Measurements from ENCODE around the gene R3HDM2. TPM values are rescaled to one million over a fixed set of nuclear protein-coding genes. Genes with fewer than 3 reads are reported as not detected.
A peak's percentile ranks its signal among the peaks of the same experiment; 100 is the strongest.

Gene R3HDM2
- total RNA-seq, 6 experiments from 2014 or later = 33.7 to 39.4 (median 37.9) TPM

DNA sequence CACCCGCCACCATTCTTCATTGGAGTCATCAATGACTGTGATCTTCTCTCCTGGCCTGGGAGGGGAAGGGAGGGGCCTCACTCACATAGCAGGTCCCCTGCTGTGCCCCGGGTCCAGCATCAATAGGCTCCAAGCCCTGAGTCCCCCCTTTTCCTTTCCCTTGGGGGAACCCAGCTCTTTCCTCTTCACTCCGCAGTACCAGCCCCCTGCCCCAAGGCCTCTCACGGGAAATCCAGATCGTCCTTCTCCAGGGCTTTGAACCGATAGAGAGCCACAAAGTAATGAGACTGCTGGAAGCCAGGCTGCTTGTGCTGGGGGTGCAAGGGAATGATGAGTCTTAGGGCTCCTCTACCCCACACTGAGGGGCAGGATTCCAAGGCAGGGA, 186.5 kb downstream of the R3HDM2 start:
- H3K27me3 Mint-ChIP-seq (ENCODE audit: insufficient read depth) = peaks cover 23% of the 10 kb centered on the region

DNA sequence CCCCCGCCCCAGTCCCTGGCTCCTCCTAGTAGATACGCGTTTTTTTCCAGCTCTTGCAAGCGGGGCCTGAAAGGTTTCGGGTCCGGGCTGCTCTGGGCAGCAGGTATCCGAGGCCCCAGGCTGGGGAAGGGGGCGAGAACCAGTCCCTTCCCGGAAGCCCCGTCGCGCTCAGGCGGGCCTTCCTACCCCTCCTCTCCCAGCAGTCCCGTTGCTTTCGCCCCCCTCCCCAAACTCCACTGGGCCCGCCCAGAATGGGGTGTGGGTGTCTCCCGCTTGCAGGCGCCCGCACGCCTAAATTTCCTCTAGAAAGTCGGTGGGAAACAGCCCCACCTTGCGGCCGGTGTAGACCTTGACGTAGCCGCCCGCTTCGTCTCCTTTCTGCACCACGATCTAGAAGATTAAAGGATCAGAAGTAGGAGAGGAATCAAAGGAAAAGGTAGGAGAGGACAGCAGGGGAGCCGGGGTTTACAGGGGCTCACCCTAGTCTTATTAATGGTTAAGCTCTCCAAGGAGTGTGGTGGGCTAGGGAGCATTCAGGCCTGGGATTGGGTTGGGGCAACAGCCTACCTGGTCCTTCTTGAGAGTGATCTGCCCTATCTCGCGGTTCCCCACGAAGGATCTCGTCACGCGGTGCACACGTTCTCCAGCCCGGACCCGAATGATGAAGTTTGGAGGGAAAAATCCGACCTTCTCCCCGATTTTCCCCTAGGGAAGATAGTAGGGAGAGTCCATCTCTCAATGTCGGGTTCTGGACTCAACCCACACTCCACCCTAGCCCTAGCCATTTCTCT, 187.1 kb downstream of the R3HDM2 start:
- Mint-ChIP-seq H3K36me3 (ENCODE audit: low read depth) (no peaks in the 10 kb centered on the region; the same call in 1 of the 2 replicates), H3K4me1 (ENCODE audit: low read depth) (peaks cover 32% of the 10 kb centered on the region), H3K27me3 (ENCODE audit: insufficient read depth) (peaks cover 23% of the 10 kb centered on the region), H3K27ac (no peak overlapping the region), H3K9me3 (no peaks in the 10 kb centered on the region; the same call in 1 of the 2 replicates), H3K4me3 (peak overlapping the region; percentile 69)
- DNase-seq = peak; percentile 37
- TF ChIP-seq, protein P1, sequence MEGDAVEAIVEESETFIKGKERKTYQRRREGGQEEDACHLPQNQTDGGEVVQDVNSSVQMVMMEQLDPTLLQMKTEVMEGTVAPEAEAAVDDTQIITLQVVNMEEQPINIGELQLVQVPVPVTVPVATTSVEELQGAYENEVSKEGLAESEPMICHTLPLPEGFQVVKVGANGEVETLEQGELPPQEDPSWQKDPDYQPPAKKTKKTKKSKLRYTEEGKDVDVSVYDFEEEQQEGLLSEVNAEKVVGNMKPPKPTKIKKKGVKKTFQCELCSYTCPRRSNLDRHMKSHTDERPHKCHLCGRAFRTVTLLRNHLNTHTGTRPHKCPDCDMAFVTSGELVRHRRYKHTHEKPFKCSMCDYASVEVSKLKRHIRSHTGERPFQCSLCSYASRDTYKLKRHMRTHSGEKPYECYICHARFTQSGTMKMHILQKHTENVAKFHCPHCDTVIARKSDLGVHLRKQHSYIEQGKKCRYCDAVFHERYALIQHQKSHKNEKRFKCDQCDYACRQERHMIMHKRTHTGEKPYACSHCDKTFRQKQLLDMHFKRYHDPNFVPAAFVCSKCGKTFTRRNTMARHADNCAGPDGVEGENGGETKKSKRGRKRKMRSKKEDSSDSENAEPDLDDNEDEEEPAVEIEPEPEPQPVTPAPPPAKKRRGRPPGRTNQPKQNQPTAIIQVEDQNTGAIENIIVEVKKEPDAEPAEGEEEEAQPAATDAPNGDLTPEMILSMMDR (IDR thresholded peaks at IDR 0.05) = peak; percentile 82

More for the DNA sequence above, 186.5 kb downstream of the R3HDM2 start:
- H3K9me3 Mint-ChIP-seq = no peaks in the 10 kb centered on the region
- no peaks in the 10 kb centered on the region; the same call in 1 of the 2 replicates for H3K36me3 Mint-ChIP-seq (ENCODE audit: low read depth)
- DNase-seq = no peak
- no peak overlapping the region for H3K4me3 Mint-ChIP-seq
- TF ChIP-seq, protein P1 (IDR thresholded peaks at IDR 0.05) = no peak
- H3K4me1 Mint-ChIP-seq (ENCODE audit: low read depth) = peaks cover 28% of the 10 kb centered on the region
- no peak overlapping the region for H3K27ac Mint-ChIP-seq

DNA sequence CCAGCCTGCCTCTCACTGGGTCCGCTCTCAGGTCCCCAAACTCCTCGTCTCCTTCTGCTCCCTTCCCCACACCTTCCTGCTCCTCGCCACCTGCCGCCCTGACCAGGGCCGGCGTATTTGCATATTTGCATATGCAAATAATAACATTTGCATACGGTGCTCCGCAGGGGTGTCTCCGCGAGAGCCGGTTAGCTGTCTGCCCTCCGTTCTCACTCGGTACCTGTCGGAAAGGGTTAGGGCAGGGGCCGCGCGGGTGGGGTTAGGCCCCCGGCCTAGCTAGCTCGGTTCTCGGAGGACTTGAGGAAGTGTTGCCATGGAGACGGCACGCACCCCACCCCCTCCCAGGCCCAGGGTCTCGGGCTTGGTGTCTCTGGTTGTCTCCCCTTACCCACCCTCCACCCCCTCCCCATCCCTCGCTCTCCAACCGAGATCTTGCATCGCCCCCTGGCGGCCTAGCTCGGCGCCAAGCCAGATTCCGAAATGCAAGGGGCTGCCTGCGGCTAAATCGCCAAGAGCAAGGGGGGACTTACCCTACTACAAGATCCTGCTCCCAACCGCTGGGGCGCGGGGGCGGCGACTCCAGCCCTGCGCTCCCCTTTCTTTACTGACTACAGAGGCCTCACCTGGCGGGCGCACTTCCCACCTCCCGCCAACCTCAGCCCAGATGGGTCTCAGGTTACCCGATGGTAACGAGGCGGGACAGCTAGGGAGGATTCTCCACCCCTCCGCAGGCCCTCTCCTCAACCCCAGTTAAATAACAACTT, 188.0 kb downstream of the R3HDM2 start:
- H3K36me3 Mint-ChIP-seq (ENCODE audit: low read depth) = no peaks in the 10 kb centered on the region
- no peaks in the 10 kb centered on the region; the same call in 1 of the 2 replicates for H3K9me3 Mint-ChIP-seq
- no peak for DNase-seq
- peaks cover 37% of the 10 kb centered on the region for H3K4me1 Mint-ChIP-seq (ENCODE audit: low read depth)
- H3K27me3 Mint-ChIP-seq (ENCODE audit: insufficient read depth) = peaks cover 23% of the 10 kb centered on the region
- H3K4me3 Mint-ChIP-seq = peak overlapping the region; percentile 77
- H3K27ac Mint-ChIP-seq = no peak overlapping the region
- TF ChIP-seq, protein P1 (IDR thresholded peaks at IDR 0.05) = peak; percentile 80

DNA sequence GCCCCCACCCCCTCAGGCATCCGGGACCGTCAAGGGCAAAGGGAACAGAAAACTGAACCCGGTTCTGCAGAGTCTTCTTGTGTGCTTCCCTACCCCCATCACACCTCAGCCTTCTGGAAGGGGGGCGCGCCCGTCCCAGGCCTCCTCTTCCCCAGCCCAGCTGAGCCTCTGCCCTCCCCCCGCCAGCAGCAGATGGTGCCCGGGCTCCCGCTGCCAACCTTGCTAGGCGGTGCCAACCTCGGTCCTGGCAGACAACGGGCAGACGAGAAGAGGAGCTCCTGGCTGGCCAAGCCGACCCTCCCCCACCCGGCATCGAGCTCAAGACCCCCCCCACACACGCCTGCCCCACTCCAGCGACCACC, 188.5 kb downstream of the R3HDM2 start:
- H3K27me3 Mint-ChIP-seq (ENCODE audit: insufficient read depth) = peaks cover 23% of the 10 kb centered on the region
- H3K27ac Mint-ChIP-seq = no peak overlapping the region
- TF ChIP-seq, protein P1 (IDR thresholded peaks at IDR 0.05) = no peak
- no peaks in the 10 kb centered on the region for H3K36me3 Mint-ChIP-seq (ENCODE audit: low read depth)
- H3K4me3 Mint-ChIP-seq = 0 out of 2 replicates have a peak overlapping the region, but pooled peaks have one; percentile 81
- H3K9me3 Mint-ChIP-seq = no peaks in the 10 kb centered on the region; the same call in 1 of the 2 replicates
- no peak for DNase-seq
- peaks cover 43% of the 10 kb centered on the region for H3K4me1 Mint-ChIP-seq (ENCODE audit: low read depth)

DNA sequence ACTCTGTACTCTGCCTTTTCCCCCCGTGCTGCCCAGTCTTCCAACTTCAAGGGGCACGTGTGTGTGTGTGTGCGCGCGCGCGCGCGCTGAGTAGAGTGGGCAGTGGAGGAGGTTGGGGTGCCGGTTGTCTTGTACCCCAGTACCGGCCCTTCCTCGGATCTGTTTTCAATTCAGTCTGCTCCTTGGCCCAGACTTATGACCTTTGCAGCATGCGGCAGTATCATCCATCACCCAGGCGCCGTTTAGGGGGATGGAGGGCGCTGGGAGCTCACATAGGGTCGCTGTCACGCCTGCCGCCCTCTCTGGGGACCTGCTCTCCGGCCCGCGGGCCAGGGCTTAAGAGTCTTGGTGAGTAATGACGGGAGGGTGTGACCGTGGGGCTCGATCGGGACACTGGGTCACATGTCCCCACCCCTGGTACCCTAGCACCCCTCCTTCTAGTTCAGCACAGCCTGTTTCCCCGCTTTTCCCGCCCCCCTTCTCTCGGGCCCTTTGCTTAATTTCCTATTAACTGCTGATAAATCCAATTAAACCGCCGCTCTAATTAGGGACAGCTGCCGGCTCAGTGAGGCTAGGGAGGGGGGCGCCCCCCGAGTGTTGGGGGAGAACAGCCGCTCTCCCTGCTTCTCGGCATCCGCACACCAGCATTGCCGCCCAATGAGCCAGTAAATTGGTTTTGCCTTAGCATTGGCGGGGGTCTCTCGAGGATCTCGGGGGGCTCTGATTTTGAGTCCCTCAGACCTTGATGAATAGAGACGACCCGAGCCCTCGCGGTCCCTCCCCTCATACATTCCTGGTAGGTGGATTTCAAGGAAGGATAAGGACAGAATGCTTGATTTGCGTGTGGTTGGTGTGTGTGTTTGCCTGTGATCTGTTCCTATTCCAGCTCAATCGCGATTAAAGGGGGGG, 189.2 kb downstream of the R3HDM2 start:
- DNase-seq = no peak
- Mint-ChIP-seq H3K36me3 (ENCODE audit: low read depth) (no peaks in the 10 kb centered on the region), H3K4me3 (peak overlapping the region; percentile 81), H3K27me3 (ENCODE audit: insufficient read depth) (peaks cover 23% of the 10 kb centered on the region), H3K4me1 (ENCODE audit: low read depth) (peaks cover 49% of the 10 kb centered on the region), H3K27ac (no peak overlapping the region), H3K9me3 (no peaks in the 10 kb centered on the region; the same call in 1 of the 2 replicates)
- TF ChIP-seq, protein P1 (IDR thresholded peaks at IDR 0.05) = 0 out of 2 replicates have a peak, but pooled peaks have one; percentile 3
